ENCODE data around the gene TRMT112.
A peak's percentile ranks its signal among the peaks of the same experiment; 100 is the strongest.
"Not testable (repeated sequence)": the region's sequence is repeated elsewhere in the genome, so short reads cannot be mapped to it uniquely, and the experiment has no call there.

Gene TRMT112

DNA sequence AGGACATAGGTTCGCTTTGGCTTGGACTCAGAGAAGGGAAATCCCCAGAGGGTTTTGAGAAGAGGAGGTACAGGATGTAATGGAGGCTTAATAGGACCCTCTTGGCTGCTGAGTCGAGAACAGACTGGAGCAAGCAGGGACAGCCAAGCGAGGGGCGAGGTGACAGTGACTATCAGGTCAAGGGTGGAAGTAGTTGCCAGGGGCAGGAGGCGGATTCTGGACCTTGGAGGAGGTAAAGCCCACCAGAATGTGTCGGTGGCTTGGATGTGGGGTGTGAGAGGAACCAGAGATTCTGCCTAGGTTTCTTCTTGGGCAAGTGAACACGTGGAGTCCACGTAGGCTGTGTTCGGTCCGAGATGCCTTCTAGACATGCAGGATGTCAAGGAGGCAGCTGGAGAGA lies 4.4 kb downstream of the TRMT112 start:
- DNase-seq (ENCODE audit: low read depth) = no peak

GRCh38 chr11:64307795-64308194 lies 9.6 kb downstream of the TRMT112 start:
- not testable (repeated sequence) for DNase-seq (ENCODE audit: low read depth)

GRCh38 chr11:64306876-64307622 lies 10.3 kb downstream of the TRMT112 start:
- no peak for DNase-seq (ENCODE audit: low read depth)

DNA sequence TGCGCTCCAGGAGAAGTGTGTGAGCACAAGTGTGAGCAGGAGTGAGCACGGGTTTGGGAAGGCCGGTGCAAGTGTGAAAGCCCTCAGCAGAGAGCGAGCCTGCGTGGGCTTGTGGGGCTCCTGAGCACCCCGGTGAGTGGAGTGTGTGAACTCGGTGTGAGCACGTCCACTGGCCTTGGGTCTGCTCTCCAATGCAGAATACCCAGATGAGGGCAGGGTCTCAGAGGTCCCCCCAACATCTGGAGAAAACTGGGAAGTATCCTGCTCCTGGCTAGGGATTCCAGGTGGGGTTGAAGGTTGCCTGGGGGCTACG lies 10.8 kb downstream of the TRMT112 start:
- DNase-seq (ENCODE audit: low read depth) = no peak

DNA sequence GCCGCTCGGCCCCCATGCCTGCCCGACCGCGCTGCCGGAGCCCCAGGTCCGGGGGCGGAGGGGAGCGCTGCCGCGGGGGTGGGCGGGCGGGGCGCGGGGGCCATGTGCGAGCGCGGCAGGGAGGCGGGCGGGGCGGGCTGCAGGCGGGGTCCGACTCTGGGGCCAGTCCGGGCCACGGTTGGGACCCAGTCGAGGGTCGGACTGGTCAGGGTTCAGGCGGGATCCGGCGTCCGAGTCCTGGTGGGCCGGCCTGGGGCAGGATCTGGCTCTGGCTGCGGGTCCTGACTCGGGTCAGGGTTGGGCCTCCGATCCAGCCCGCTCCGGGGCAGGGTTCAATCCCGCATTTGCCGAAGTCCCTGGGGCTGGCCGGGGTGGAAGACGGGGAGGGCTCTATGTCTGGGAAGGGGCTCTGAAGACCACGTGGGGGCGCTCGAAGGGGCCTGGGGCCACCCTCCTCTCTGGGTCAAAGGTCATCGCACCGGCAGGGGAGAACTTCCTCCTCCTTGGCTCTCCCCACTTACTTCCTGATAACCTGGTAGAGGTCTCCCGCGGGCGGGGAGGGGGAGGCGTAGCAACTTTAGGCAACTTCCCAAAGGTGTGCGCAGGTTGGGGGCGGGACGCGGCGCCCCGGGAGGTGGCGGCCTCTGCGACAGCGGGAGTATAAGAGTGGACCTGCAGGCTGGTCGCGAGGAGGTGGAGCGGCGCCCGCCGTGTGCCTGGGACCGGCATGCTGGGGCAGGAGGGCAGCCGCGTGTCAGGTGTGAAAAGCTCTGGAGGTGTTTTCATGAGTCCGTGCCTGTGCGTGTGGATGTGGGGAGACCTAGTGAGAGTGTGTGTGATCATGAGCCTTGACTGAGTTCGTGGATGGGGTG lies 11.4 kb downstream of the TRMT112 start:
- peak; percentile 70 for DNase-seq (ENCODE audit: low read depth)

- DNase-seq (ENCODE audit: low read depth) = peak; percentile 100
Observed at GRCh38 chr11:64305075-64305690, 12.2 kb downstream of the TRMT112 start, which contains the start of gene ESRRA. Gene ESRRA, plus strand, starts transcription at chr11:64305524. Its CDS starts 1,656 bp downstream, at chr11:64307180.

DNA sequence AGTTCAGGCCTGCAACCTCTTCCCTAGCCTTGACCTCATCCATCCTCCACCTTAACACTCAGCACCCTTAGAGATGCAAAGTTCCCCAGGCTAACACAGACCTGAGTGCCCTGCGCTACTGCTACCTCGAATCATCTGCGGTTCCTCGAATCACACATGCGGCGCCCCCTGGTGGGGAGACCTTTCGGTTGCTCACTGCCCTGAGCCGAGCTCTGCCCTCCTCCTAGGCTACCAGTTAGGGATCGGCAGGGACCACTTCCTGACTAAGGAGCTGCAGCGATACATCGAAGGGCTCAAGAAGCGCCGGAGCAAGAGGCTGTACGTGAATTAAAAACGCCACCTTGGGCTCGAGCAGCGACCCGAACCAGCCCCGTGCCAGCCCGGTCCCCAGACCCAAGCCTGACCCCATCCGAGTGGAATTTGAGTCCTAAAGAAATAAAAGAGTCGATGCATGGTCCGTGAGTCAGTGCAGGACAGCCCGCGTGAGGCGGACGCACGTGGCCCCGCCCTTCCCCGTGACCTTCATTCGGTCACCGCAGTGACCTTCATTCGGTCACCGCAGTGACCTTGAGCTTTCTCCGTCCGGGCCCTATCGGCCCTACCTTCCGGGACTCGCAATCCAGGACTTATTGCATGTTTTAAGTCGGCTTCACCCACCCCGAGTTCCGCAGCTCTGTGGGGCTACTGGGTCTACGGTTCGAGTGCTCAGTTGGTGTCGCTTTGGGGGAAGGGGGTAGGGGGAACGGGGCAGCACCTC lies 12.9 kb downstream of the TRMT112 start:
- DNase-seq (ENCODE audit: low read depth) = peak; percentile 92

GRCh38 chr11:64304032-64304315 lies 13.4 kb downstream of the TRMT112 start:
- no peak for DNase-seq (ENCODE audit: low read depth)

DNA sequence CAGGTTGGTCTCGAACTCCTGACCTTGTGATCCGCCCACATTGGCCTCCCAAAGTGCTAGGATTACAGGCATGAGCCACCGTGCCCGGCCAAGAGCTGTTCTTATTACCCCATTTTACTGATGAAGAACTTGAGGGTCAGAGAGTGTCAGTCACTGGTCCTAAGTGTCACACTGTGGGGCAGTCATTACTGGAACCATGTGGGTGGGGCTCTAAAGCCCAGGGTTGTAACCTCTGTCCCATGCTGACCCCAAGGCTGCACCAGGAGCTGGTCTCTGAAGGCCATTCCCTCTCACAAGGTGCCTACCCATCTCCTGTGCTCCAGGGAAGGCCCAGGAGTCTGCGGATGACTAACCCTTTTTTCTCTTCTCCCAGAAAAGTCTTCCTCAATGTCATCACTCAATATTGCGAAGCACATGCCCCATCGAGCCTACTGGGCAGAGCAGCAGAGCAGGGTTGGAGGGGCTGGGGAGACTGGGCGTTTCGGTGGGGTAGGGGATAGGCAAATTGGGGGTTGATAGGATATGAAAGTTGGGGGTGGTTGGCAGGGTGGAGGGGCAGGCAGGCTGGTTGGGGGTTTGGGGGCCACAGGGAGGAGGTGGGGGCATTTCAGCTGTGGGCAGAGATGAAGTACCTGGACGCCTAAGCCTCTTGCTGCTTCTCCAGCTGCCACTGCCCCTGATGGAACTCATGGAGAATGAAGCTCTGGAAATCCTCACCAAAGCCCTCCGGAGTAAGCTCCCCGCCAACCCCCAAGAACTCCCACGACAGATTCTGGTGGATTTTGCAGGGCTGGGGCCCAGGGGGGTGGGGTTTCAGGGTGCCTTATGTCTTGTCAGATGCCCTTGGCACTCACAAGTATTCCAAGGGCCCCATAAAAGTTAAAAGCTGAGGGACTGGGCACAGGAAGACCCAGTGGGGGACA lies 14.0 kb downstream of the TRMT112 start:
- no peak for DNase-seq (ENCODE audit: low read depth)

GRCh38 chr11:64299847-64300648 lies 17.3 kb downstream of the TRMT112 start, which contains the start of gene CATSPERZ:
Gene CATSPERZ, plus strand, starts transcription at chr11:64300358. Its CDS starts 53 bp downstream, at chr11:64300411.
- no peak for DNase-seq (ENCODE audit: low read depth)

- DNase-seq (ENCODE audit: low read depth) = no peak
Observed at GRCh38 chr11:64298966-64299846, 18.2 kb downstream of the TRMT112 start.

DNA sequence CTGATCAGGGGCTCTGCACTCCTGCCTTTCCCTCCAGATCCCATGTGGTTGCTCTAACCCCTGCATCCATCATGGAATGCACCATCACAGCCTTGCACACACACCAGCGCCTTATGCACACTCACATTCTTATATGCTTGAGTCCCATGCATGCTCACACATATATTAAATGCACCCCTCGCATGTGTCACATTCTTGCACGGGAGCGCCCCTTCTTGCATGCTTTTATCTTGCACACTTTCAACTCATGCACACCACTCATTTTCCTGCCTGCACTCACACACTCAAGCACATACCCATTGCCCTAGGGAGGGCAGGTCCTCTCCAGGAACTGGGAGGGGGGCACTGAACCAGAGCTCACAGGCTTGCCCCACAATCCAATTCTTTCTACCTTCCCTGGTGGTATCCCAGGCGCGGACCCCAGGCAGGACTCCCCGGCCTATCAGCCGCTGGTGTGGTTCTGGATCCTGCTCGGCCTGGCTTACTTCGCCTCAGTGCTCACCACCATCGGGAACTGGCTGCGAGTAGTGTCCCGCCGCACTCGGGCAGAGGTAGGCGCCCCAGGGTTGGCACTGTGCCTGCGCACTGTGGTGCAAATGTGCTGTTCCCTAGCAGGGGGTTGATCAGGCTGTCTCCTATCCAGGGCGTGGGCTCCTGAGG lies 19.5 kb downstream of the TRMT112 start:
- no peak for DNase-seq (ENCODE audit: low read depth)

DNA sequence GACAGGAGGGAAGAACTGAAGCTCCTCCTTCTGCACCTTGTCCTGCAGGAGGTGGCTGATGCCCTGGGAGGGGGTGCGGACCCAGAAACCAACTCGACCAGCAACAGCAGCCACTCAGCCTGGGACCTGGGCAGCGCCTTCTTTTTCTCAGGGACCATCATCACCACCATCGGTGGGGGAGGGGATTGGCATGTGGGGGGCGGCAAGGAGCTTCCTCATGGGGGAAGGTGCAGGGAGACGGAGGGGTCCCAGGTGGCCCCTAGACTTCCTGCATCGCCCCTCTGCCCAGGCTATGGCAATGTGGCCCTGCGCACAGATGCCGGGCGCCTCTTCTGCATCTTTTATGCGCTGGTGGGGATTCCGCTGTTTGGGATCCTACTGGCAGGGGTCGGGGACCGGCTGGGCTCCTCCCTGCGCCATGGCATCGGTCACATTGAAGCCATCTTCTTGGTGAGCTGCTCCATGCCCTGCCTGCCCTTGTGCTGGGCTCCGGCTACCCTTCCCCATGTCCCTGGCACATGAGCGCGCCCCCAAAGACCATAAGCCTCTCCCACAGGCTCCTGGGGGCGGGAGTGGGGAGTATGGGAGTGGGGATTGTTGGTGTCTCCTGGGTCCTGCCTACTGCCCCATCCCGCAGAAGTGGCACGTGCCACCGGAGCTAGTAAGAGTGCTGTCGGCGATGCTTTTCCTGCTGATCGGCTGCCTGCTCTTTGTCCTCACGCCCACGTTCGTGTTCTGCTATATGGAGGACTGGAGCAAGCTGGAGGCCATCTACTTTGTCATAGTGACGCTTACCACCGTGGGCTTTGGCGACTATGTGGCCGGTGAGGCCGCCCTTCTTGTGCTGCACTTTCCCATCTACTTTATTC lies 20.3 kb downstream of the TRMT112 start:
- no peak for DNase-seq (ENCODE audit: low read depth)

DNA sequence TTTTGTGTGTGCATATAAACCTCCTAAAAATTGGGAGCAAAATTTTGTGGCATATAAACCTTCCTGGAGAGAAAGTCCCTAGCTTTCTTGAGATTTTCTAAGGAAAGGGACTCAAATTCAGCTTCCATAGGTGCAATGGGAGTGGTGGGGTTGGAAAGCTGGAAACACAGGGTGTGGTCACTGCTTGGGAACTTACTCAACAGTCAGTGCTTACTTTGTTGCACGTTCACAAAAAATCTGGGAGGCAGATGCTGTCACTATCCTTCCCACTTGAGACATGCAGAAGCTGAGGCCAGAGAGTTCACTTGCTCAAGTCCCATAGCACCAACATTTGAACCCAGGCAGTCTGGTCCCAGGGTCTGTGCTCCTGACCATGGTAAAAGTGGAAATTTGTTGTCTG lies 21.1 kb downstream of the TRMT112 start:
- no peak for DNase-seq (ENCODE audit: low read depth)

- DNase-seq (ENCODE audit: low read depth) = no peak
Observed at GRCh38 chr11:64295760-64296159, 21.6 kb downstream of the TRMT112 start.

DNA sequence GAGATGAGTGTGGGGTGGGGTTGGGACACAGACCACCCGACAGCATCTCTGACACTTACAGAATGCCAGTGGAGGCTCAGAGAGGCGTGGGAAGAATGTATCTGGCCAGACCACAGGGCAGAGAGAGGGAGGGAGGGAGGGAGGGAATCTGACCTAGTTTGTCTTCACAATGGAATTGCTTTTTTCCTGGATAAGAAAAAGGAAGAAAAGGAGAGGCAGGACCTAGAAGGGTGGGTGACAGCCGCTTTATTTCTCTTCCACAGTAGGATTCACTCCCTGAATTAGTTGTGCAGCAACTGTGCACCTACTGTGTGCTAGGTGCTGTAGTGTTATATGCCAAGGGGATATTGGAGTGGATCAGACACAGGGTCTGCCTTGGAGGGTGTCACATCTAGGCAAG lies 22.6 kb downstream of the TRMT112 start:
- DNase-seq (ENCODE audit: low read depth) = no peak

GRCh38 chr11:64292460-64293254 lies 24.7 kb downstream of the TRMT112 start:
- no peak for DNase-seq (ENCODE audit: low read depth)
